GM11168 (cell line): ENCODE data around the gene PBX3.

ENCODE experiments used
- in situ Hi-C: fragments of 300-500 bp; cut with MboI; formaldehyde crosslinking; loops from one replicate; pipeline ENCODE4 v1.12.0; 2022; ENCODE audit warnings: low sequenced_read_pairs; ENCODE audit not compliant: unreplicated experiment

PBX3 gene

DNA sequence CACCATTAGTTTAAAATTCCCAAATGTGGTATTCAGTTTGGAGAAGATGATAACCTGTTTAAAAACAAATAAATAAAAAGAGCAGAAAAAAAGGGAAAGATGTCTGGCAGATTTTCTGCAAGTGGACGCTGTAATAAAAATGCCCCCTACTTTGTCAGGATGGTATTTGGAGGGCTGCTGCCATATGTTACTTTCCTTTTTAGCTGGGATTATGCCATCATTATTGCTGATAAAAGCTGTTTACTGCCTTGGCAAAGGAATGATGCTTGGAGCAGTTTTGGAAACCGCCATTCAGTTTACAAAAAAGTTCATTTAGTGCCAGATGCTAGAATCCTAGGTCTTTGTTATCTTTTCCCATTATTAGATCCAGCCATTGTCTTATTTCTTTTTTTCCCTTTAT, 104.8 kb downstream of the PBX3 start:
- in situ Hi-C loops: no loop called here

DNA sequence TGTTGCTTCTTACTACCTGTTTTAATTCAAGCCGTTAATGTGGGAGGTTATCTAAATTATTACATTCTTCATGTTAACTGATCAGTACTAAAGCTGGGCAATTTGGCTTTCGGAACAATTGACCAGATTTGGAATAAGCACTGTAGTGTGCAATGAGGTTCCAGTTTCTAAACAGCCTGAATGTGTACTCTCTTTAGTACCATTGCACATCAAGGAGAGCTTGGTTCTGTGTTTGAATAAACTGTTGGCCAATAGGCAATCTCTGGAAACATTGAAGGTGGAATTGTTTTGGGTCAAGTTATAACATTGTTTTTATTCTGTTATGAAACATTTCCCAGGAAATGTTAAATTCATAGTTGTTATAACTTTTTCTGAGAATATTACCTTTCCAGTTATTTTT, 105.2 kb downstream of the PBX3 start:
- in situ Hi-C loops: no loop called here

DNA sequence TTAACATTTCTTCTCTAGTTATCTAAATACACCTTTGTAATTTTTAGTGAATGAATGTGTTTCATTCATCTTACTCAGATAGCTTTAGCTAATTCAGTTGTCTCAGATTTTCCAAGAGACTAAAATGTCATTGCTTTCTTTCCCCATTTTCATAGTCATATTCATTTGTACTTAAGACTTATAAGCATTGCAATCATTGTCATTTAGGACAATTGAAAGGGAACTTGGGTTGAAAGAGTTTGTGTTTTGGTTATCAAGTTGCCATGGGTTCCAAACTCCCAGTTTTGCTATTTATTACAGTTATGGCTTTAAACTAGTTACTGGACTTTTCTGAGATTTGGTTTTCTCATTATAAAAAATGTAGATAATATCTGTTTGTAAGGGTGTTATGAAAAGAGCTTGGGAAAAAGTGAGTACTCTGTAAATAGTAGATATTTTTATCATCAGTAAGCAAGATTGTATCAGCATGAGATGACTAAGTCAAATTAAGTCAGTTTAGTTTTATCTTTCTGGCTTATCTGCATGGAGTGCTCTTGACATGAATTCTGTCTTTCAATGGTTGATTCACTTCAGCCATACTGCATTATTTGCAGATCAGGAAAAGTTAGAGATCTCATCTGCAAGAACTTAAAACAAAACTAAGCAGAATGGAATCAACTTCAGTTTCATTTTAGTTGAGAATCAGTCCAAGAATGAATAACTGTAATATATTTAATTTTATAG, 107.5 kb downstream of the PBX3 start:
- in situ Hi-C loops: no loop called here

DNA sequence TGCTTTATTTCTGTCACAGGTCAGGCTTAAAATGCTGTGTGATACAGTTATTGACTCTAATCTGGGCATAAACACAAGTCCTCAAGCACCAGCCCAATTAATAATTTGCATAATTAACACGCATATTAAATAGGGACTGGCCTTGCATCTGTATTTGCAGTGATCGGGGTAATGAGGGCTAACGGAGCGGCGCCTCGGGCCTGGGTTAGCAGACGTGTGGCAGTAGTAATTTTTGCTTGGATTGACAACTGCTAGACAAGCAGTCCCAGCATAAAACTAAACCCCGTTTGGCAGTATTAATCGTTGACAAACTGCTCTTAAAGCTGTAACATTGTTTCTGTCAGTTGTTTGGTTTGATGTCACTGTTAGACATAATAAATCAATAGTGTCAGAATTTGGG, 109.2 kb downstream of the PBX3 start:
- in situ Hi-C loops: no loop called here

DNA sequence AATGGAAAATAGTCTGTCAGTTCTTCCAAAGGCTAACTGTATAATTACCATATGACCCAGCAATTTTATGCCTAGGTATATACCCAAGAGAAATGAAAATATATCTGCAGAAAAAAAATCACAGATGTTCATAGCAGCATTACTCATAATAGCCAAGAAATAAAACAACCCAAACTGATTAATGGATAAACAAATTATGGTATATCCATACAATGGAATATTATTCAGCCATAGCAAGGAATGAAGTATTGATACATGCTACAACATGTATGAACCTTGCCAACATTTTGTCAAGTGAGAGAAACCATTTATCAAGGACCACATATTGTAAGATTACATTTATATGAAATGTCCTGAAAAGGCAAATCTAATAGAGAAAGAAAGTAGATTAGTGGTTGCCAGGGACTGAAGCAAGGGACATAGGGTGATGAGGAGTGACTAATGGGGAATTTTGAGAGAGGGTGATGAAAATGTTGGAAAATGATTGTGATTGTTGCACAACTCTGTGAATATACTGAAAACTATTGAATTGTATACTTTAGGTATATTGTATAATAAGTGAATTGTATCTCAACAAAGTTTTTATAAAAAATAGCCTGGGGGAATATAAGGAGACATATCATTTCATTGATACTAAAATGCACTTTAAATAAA, 114.4 kb downstream of the PBX3 start:
- in situ Hi-C loops: no loop called here

- in situ Hi-C loops: no loop called here
Measured at GRCh38 chr9:125863923-125864322, 116.8 kb downstream of the PBX3 start.

GRCh38 chr9:125867751-125868415, 120.7 kb downstream of the PBX3 start:
- in situ Hi-C loops: no loop called here

- in situ Hi-C loops: no loop called here
Measured at GRCh38 chr9:125878164-125878631, 131.0 kb downstream of the PBX3 start.

DNA sequence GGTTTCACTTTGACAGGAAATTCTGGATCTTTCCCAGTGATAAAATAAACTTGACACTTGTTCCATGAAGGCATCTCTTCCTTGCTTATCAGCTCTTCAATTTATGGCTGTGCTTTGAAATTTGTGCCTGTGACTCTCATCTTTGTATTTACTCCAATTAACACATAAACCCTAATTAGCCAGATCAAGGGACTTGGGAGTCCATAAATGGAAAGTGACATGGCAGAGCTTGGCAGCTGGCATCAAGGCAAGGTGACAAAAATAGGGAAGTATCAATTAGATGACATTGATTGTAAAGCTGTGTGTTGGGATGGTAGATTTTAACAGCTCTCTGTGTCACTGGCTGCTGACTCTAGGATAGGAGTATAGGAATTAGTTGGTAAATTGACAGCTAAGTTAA, 133.9 kb downstream of the PBX3 start:
- in situ Hi-C loops: no loop called here

DNA sequence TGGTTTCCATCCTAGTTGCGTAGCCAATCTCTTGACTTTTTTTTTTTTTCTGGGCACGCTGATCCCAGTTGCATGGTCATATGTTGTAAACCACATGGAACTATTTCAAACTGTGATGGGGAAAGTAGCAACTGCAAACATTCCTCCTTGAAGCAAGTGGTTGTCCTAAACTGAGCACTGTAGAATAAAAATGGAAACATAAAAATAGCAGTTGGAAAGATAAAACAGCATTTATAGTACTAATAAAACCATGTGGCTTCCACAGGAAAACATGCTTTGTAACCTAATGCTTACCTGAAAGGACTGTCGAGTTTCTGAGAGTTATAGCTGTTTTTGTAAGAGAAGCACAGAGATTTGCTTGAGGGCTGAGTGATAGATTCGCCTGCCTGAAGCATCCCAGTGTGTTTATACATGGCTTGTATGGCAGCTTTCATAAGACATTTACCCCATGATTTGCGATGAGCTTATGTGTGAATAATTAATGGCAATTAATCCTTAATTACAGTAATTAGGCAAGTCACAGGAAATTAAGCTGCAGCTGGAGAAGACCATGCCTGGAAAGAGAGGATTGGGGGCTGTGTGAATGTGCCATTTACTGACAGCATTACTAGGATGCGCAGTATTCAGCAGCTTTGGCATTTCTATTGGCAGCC, 136.5 kb downstream of the PBX3 start:
- in situ Hi-C loops: no loop called here

DNA sequence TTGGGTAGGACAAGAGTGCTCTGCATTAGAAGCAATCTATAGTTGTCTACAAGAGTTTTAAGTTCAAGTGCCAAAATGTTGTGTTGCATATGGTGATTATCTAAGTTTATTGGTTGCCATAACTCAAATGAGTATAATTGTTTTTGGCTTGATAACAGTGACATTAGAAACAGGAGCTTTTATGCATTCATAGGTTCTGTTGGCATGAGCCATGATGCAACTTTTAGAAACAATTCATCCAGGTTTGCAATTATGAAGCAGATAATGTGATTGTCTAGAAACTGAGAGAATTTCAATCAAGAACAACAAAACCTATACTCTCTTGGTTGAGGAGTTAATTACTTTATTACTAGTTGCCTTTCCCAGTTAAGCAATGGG, 137.0 kb downstream of the PBX3 start:
- in situ Hi-C loops: no loop called here

DNA sequence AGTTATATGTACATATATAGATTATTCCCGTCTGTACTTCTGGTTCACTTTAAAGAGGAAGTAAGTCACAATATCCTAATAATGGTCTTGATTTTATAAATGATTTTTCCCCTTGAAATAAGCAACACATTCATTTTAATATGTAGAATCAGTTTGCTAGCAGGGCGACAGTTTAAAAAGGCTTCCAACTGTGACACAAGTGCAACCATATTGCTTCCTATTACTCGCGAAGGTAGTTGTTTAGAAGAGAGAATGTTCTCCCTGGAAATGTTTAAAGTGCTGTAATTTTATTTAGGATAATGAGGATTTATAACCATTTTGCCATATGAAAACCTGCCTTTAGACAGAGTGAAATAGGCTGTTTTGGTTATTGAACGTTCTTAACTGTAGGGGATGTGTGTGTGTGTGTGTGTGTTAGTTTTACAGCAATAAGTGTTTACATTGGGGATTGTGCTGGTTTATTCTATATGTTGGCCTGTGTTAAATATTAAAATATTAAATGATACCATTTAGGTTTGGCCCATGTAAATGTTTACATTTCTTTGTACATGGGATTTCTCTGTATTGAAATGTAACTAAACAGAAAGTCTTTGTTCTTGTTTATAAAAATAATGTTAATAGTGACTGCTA, 138.3 kb downstream of the PBX3 start:
- in situ Hi-C loops: no loop called here

DNA sequence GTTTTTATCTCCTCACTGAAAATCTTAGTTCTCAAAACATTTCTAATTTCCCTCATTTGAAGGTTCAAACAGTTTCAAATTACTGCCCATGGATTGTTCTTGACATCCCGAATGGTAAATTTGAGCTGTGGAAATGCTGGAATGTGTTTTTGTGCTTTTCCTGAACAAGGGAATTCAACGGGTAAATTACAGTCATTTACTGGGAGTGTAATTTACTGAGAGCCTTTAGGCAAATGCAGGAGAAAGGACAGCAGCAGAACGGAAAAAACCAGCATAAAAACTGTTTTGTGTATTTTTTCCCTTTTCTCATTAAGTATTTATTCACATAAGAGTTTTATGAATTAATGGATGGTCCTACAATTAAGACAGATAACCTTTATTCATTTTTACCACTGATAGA, 139.2 kb downstream of the PBX3 start:
- in situ Hi-C loops: no loop called here

GRCh38 chr9:125887172-125887571, 140.0 kb downstream of the PBX3 start:
- in situ Hi-C loops: no loop called here

DNA sequence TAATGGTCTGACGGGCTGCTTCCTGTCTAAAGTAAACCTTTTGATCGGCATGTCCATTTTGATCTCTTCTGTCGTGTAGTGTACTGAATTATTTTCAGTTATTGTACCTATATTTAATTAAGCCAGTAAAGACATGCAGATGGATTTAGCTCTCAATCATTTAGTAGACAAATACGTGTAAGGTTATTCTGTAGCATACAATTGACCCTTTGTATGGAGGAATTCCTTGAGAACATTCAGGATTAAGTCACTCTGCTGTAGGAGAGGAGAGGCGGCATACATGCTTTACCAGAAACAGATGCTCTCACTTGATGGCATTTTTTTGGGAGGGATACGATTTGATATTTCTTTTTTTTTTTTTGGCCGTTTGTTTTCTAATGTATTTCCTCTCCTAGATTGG, 141.0 kb downstream of the PBX3 start:
- in situ Hi-C loops: no loop called here

DNA sequence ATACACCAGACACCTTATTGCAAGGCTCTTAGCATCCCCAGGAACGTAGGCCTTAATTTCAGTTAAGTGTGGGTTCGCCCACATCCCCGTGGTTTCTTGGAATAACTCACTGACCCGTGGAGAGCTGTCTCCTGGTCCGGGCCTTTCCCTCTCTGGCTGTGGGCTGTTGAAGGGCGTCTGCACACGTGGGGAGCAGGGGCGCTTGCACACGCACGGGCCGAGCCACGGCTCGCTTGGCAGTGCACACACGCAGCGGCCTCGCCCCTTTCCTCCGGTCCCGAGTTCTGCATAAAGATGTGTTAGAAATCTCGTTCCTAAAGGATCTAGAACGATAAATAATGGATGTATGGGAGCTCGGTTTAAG, 141.9 kb downstream of the PBX3 start:
- in situ Hi-C loops: no loop called here

- in situ Hi-C loops: no loop called here
Measured at GRCh38 chr9:125889476-125890419, 142.6 kb downstream of the PBX3 start.

GRCh38 chr9:125890826-125891225, 143.7 kb downstream of the PBX3 start:
- in situ Hi-C loops: no loop called here

- in situ Hi-C loops: no loop called here
Measured at GRCh38 chr9:125893277-125893676, 146.1 kb downstream of the PBX3 start.

GRCh38 chr9:125894566-125894965, 147.4 kb downstream of the PBX3 start:
- in situ Hi-C loops: no loop called here
